Cardiac fibroblast (primary cell): Measurements from ENCODE around the gene PAX5.
A peak's percentile ranks its signal among the peaks of the same experiment; 100 is the strongest.
"Not testable (repeated sequence)": the region's sequence is repeated elsewhere in the genome, so short reads cannot be mapped to it uniquely, and the experiment has no call there.

ENCODE experiments used
- DNase-seq, 2 donors: peaks; one replicate each; pipeline versions ENCODE4 v3.0.0 to v3.0.0-alpha.2; 2010; ENCODE audit warnings: low read depth in 2 of 2
- H3K4me3 ChIP-seq, 2 donors: replicated peaks in 1 of 2; 1 replicate in 1 of 2; 2 replicates in 1 of 2; pipeline ENCODE4 v1.5.1; 2011; ENCODE audit warnings: low read depth in 2 of 2, low read length in 2 of 2, mild to moderate bottlenecking in 2 of 2, moderate library complexity in 1 of 2
- CTCF ChIP-seq: IDR thresholded peaks from one replicate; pipeline ENCODE4 v1.5.1; 2011; ENCODE audit warnings: low read depth, mild to moderate bottlenecking, low read length, inconsistent platforms

The PAX5 gene

GRCh38 chr9:37033682-37034304 lies at the start of gene PAX5:
Gene PAX5 (minus strand): TSS chr9:37034268. CDS start chr9:37034031, 237 bp downstream.
- H3K4me3 ChIP-seq, result no peak within 1 kb of the TSS
- no peak for DNase-seq
- no peak for TF ChIP-seq CTCF

GRCh38 chr9:37083654-37084053 lies 49.6 kb upstream of the PAX5 start:
- no peak for DNase-seq
- H3K4me3 ChIP-seq, result no peak overlapping the region
- no peak for TF ChIP-seq CTCF

- DNase-seq, result peak in 1 of 2 donors; percentile 24
- H3K4me3 ChIP-seq, result no peak overlapping the region
- no peak for TF ChIP-seq CTCF
Observed at GRCh38 chr9:37082214-37082765, 48.2 kb upstream of the PAX5 start.

GRCh38 chr9:37081507-37081906 lies 47.4 kb upstream of the PAX5 start:
- H3K4me3 ChIP-seq, DNase-seq: not testable (repeated sequence)

- peak overlapping the region; percentile 75 to 96 for H3K4me3 ChIP-seq
- peak; percentile 26 to 40 for DNase-seq
Observed at GRCh38 chr9:37080165-37080628, 46.1 kb upstream of the PAX5 start.

GRCh38 chr9:37079370-37080164 lies 45.5 kb upstream of the PAX5 start:
- TF ChIP-seq CTCF, result no peak
- peak; percentile 95 to 96 for DNase-seq
- H3K4me3 ChIP-seq, result peak overlapping the region; percentile 75 to 96

- not testable (repeated sequence) for DNase-seq, H3K4me3 ChIP-seq
Observed at GRCh38 chr9:37074790-37075189, 40.7 kb upstream of the PAX5 start.

GRCh38 chr9:37066139-37066725 lies 32.2 kb upstream of the PAX5 start:
- TF ChIP-seq CTCF, result no peak
- H3K4me3 ChIP-seq, result no peak overlapping the region

More at GRCh38 chr9:37066139-37066725, 32.2 kb upstream of the PAX5 start:
- DNase-seq, result no peak
